ENCODE results near the gene TFAP2A.
A peak's percentile ranks its signal among the peaks of the same experiment; 100 is the strongest.

The TFAP2A gene

DNA sequence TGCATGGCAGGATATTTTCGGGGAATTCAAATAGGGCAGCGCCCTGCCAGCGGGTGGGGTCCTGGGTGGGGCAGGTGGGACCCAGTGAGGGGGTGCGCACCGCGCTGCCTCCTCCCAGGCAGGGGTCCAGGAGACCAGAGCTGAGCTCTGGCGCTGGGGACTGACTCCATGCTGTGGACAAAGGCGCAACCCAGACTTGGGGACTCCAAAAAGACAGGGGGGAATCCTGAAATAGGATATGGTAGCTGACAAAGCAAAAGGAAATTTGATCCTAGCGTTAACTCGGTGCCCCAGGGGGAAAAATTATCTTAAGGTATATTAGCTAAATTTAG is 23.6 kb downstream of the TFAP2A start:
- Histone ChIP-seq H3K4ac (ENCODE audit: low read length) (no peak overlapping the region), H3K9me3 (replicated peaks in 1 of 2; ENCODE audit: control insufficient read depth in 2 of 2, insufficient read depth in 1 of 2, low read depth in 1 of 2, low read length in 2 of 2) (peaks cover 0 to 3% of the 10 kb centered on the region in 2 donors), H2BK12ac (ENCODE audit: low read length) (no peak overlapping the region), H2BK15ac (ENCODE audit: low read length) (no peak overlapping the region), H2AK5ac (ENCODE audit: low read depth, low read length) (no peak overlapping the region), H3K79me1 (ENCODE audit: low read depth, low read length) (no peaks in the 10 kb centered on the region), H3K18ac (ENCODE audit: low read length) (no peak overlapping the region), H3K27me3 (ENCODE audit: control insufficient read depth in 3 of 3, insufficient read depth in 3 of 3, low read depth in 1 of 3, low read length in 3 of 3) (peaks cover 10 to 100% (median 94%) of the 10 kb centered on the region in 3 experiments), H2BK120ac (ENCODE audit: low read depth, low read length) (no peak overlapping the region), H3K4me3 (ENCODE audit: low read length in 2 of 2) (no peak overlapping the region), H3K36me3 (replicated peaks in 1 of 2; ENCODE audit: control insufficient read depth in 2 of 2, insufficient read depth in 2 of 2, low read length in 2 of 2) (no peaks in the 10 kb centered on the region), H2BK5ac (ENCODE audit: low read length) (no peak overlapping the region), H2AFZ (ENCODE audit: low read length) (no peak overlapping the region), H3K23ac (ENCODE audit: low read depth, low read length, poor library complexity) (no peak overlapping the region), H4K8ac (ENCODE audit: low read depth, low read length) (no peak overlapping the region), H3K27ac (replicated peaks; ENCODE audit: low read length) (no peak overlapping the region), H3K4me1 (ENCODE audit: control insufficient read depth in 2 of 2, insufficient read depth in 1 of 2, low read depth in 1 of 2, low read length in 2 of 2) (peaks cover 0 to 3% of the 10 kb centered on the region in 2 donors), H3K14ac (ENCODE audit: low read length) (no peak overlapping the region), H4K91ac (ENCODE audit: low read depth, low read length, poor library complexity) (no peak overlapping the region), H3K4me2 (ENCODE audit: insufficient read depth, low read length, poor library complexity, severe bottlenecking) (peak overlapping the region; percentile 66), H3K9ac (ENCODE audit: low read depth, low read length, poor library complexity) (no peak overlapping the region)
- WGBS, 2 donors (ENCODE audit: extremely low coverage in 2 of 2, insufficient read length in 2 of 2, insufficient replicate concordance in 1 of 2): no CpG with 5 or more reads among the region's 10 CpGs
- DNase-seq (ENCODE audit: low spot score): peak; percentile 3

- H3K27ac ChIP-seq (replicated peaks; ENCODE audit: low read length): no peak overlapping the region
Measured at GRCh38 chr6:10390495-10391298, 24.2 kb downstream of the TFAP2A start.

GRCh38 chr6:10389739-10390494 is 25.0 kb downstream of the TFAP2A start:
- H2BK5ac ChIP-seq (ENCODE audit: low read length): no peak overlapping the region
- H3K9ac ChIP-seq (ENCODE audit: low read depth, low read length, poor library complexity): no peak overlapping the region
- peaks cover 0 to 5% of the 10 kb centered on the region in 2 donors for H3K4me1 ChIP-seq (ENCODE audit: control insufficient read depth in 2 of 2, insufficient read depth in 1 of 2, low read depth in 1 of 2, low read length in 2 of 2)
- peak overlapping the region; percentile 60 for H3K18ac ChIP-seq (ENCODE audit: low read length)
- H3K27ac ChIP-seq (replicated peaks; ENCODE audit: low read length): no peak overlapping the region
- no peaks in the 10 kb centered on the region for H3K79me1 ChIP-seq (ENCODE audit: low read depth, low read length)
- DNase-seq (ENCODE audit: low spot score): peak; percentile 49
- H3K4me3 ChIP-seq (ENCODE audit: low read length in 2 of 2): peak overlapping the region in 1 of 2 donors; percentile 43
- H3K14ac ChIP-seq (ENCODE audit: low read length): no peak overlapping the region
- no peaks in the 10 kb centered on the region for H3K36me3 ChIP-seq (replicated peaks in 1 of 2; ENCODE audit: control insufficient read depth in 2 of 2, insufficient read depth in 2 of 2, low read length in 2 of 2)
- no peak overlapping the region for H2AK5ac ChIP-seq (ENCODE audit: low read depth, low read length)
- H4K91ac ChIP-seq (ENCODE audit: low read depth, low read length, poor library complexity): no peak overlapping the region
- H3K9me3 ChIP-seq (replicated peaks in 1 of 2; ENCODE audit: control insufficient read depth in 2 of 2, insufficient read depth in 1 of 2, low read depth in 1 of 2, low read length in 2 of 2): peaks cover 0 to 7% of the 10 kb centered on the region in 2 donors
- peak overlapping the region; percentile 66 for H3K4me2 ChIP-seq (ENCODE audit: insufficient read depth, low read length, poor library complexity, severe bottlenecking)
- WGBS, 2 donors (ENCODE audit: extremely low coverage in 2 of 2, insufficient read length in 2 of 2, insufficient replicate concordance in 1 of 2): no CpG with 5 or more reads among the region's 47 CpGs
- H3K23ac ChIP-seq (ENCODE audit: low read depth, low read length, poor library complexity): no peak overlapping the region
- peak overlapping the region; percentile 52 for H2AFZ ChIP-seq (ENCODE audit: low read length)
- H2BK15ac ChIP-seq (ENCODE audit: low read length): no peak overlapping the region
- no peak overlapping the region for H4K8ac ChIP-seq (ENCODE audit: low read depth, low read length)
- H3K27me3 ChIP-seq (ENCODE audit: control insufficient read depth in 3 of 3, insufficient read depth in 3 of 3, low read depth in 1 of 3, low read length in 3 of 3): peaks cover 16 to 100% (median 96%) of the 10 kb centered on the region in 3 experiments
- H2BK120ac ChIP-seq (ENCODE audit: low read depth, low read length): no peak overlapping the region
- no peak overlapping the region for H3K4ac ChIP-seq (ENCODE audit: low read length)
- H2BK12ac ChIP-seq (ENCODE audit: low read length): no peak overlapping the region

More at GRCh38 chr6:10390495-10391298, 24.2 kb downstream of the TFAP2A start:
- Histone ChIP-seq H3K4ac (ENCODE audit: low read length) (no peak overlapping the region), H3K4me3 (ENCODE audit: low read length in 2 of 2) (peak overlapping the region in 1 of 2 donors; percentile 42), H2BK5ac (ENCODE audit: low read length) (no peak overlapping the region), H2BK120ac (ENCODE audit: low read depth, low read length) (no peak overlapping the region), H4K91ac (ENCODE audit: low read depth, low read length, poor library complexity) (no peak overlapping the region), H3K23ac (ENCODE audit: low read depth, low read length, poor library complexity) (no peak overlapping the region), H2AFZ (ENCODE audit: low read length) (peak overlapping the region; percentile 52), H3K27me3 (ENCODE audit: control insufficient read depth in 3 of 3, insufficient read depth in 3 of 3, low read depth in 1 of 3, low read length in 3 of 3) (peaks cover 12 to 100% (median 94%) of the 10 kb centered on the region in 3 experiments), H3K18ac (ENCODE audit: low read length) (peak overlapping the region; percentile 60), H3K79me1 (ENCODE audit: low read depth, low read length) (no peaks in the 10 kb centered on the region), H2BK12ac (ENCODE audit: low read length) (peak overlapping the region; percentile 5), H3K4me2 (ENCODE audit: insufficient read depth, low read length, poor library complexity, severe bottlenecking) (peak overlapping the region; percentile 66), H3K4me1 (ENCODE audit: control insufficient read depth in 2 of 2, insufficient read depth in 1 of 2, low read depth in 1 of 2, low read length in 2 of 2) (peaks cover 0 to 3% of the 10 kb centered on the region in 2 donors), H4K8ac (ENCODE audit: low read depth, low read length) (no peak overlapping the region), H3K36me3 (replicated peaks in 1 of 2; ENCODE audit: control insufficient read depth in 2 of 2, insufficient read depth in 2 of 2, low read length in 2 of 2) (no peaks in the 10 kb centered on the region), H2BK15ac (ENCODE audit: low read length) (no peak overlapping the region), H2AK5ac (ENCODE audit: low read depth, low read length) (no peak overlapping the region), H3K9ac (ENCODE audit: low read depth, low read length, poor library complexity) (no peak overlapping the region), H3K9me3 (replicated peaks in 1 of 2; ENCODE audit: control insufficient read depth in 2 of 2, insufficient read depth in 1 of 2, low read depth in 1 of 2, low read length in 2 of 2) (peaks cover 0 to 3% of the 10 kb centered on the region in 2 donors), H3K14ac (ENCODE audit: low read length) (no peak overlapping the region)
- WGBS, 2 donors (ENCODE audit: extremely low coverage in 2 of 2, insufficient read length in 2 of 2, insufficient replicate concordance in 1 of 2): no CpG with 5 or more reads among the region's 41 CpGs
- peak; percentile 21 for DNase-seq (ENCODE audit: low spot score)

All from neuronal stem cell (in vitro differentiated cells).